Esophagus muscularis mucosa (tissue), 4 donors: ENCODE data around the gene FMN2. TPM values are rescaled to one million over a fixed set of nuclear protein-coding genes. Genes with fewer than 3 reads are reported as not detected.

Experiments
- DNase-seq: peaks from one replicate; pipeline ENCODE4 v3.0.0-alpha.2; 2017; ENCODE audit errors: extremely low spot score
- H3K27ac ChIP-seq, 4 donors: fragments of 200-600 bp; sonication (generic); replicated peaks in 1 of 4; 1 replicate in 3 of 4; 2 replicates in 1 of 4; pipeline ENCODE4 v1.5.1; 2016 to 2019; ENCODE audit warnings: mild to moderate bottlenecking in 1 of 4
- H3K27me3 ChIP-seq, 4 donors: fragments of 200-600 bp; sonication (generic); one replicate each; pipeline versions ENCODE4 v1.5.1 to v1.6.0; 2016 to 2019
- H3K36me3 ChIP-seq, 4 donors: fragments of 200-600 bp; sonication (generic); one replicate each; pipeline ENCODE4 v1.5.1; 2016 to 2019
- H3K4me1 ChIP-seq, 4 donors: fragments of 200-600 bp; sonication (generic); one replicate each; pipeline ENCODE4 v1.5.1; 2016 to 2019
- H3K4me3 ChIP-seq, 4 donors: fragments of 200-600 bp; sonication (generic); 1 replicate in 2 of 4; 2 replicates in 2 of 4; pipeline ENCODE4 v1.5.1; 2016 to 2019; ENCODE audit warnings: mild to moderate bottlenecking in 4 of 4, moderate library complexity in 1 of 4
- H3K9me3 ChIP-seq, 4 donors: fragments of 200-600 bp; sonication (generic); 1 replicate in 3 of 4; 2 replicates in 1 of 4; pipeline ENCODE4 v1.5.1; 2016 to 2019
- CTCF ChIP-seq, 3 experiments: fragments of 200-600 bp in 2 of 3; fragments of 450-650 bp in 1 of 3; sonication (generic) in 2 of 3; IDR thresholded peaks; one replicate each; pipeline ENCODE4 v1.5.1; 2017 to 2019; ENCODE audit warnings: antibody characterized with exemption in 3 of 3, mild to moderate bottlenecking in 2 of 3, moderate library complexity in 1 of 3
- EP300 ChIP-seq: sonication (generic); formaldehyde crosslinking; IDR thresholded peaks from one replicate; pipeline ENCODE4 v1.6.1; 2017; ENCODE audit warnings: antibody characterized with exemption
- POLR2A ChIP-seq: fragments of 450-650 bp; IDR thresholded peaks from one replicate; pipeline ENCODE4 v1.6.1; 2017; ENCODE audit warnings: antibody characterized with exemption, moderate library complexity, mild to moderate bottlenecking, low read depth
- POLR2AphosphoS5 ChIP-seq, 2 donors: sonication (generic); formaldehyde crosslinking; IDR thresholded peaks; one replicate each; pipeline ENCODE4 v1.6.1; 2017; ENCODE audit warnings: antibody characterized with exemption in 2 of 2
- WGBS: methylation state at CpG from one replicate; pipeline ENCODE4 v1.1.5; 2018; 5-methylcytosine and 5-hydroxymethylcytosine counted together
- intact Hi-C: fragments of 100-400 bp; cut with DNase I; formaldehyde crosslinking; loops from one replicate; pipeline ENCODE4 v1.15.1; 2023
- total RNA-seq, 4 donors: library from RNA; depleted of rRNA; stranded (reverse); fragments of >200 nt; gene quantifications; one replicate each; pipeline versions ENCODE4 v1.1.0 to v1.2.1, GENCODE V29; 2016

FMN2 gene
- total RNA-seq, 4 donors from 2014 or later, result 0.32 to 2.5 (median 1.4) TPM

GRCh38 chr1:240497908-240498307, 406.2 kb downstream of the FMN2 start:
- no peak for DNase-seq
- no peak overlapping the region for H3K4me3 ChIP-seq
- no peaks in the 10 kb centered on the region for H3K36me3 ChIP-seq
- intact Hi-C loops, result no loop called here
- no peak overlapping the region for H3K27ac ChIP-seq
- WGBS, result 90% methylated on average over 4 of the region's 4 CpGs
- TF ChIP-seq EP300, result no peak
- TF ChIP-seq CTCF (IDR thresholded peaks at IDR 0.05), result no peak
- no peak for TF ChIP-seq POLR2AphosphoS5 (IDR thresholded peaks at IDR 0.05)
- no peak for TF ChIP-seq POLR2A
- no peaks in the 10 kb centered on the region for H3K4me1 ChIP-seq
- H3K9me3 ChIP-seq, result no peaks in the 10 kb centered on the region
- H3K27me3 ChIP-seq, result no peaks in the 10 kb centered on the region

GRCh38 chr1:240498335-240498734, 406.7 kb downstream of the FMN2 start:
- Histone ChIP-seq H3K9me3 (no peaks in the 10 kb centered on the region), H3K36me3 (no peaks in the 10 kb centered on the region), H3K27me3 (no peaks in the 10 kb centered on the region), H3K4me1 (no peaks in the 10 kb centered on the region), H3K4me3 (no peak overlapping the region), H3K27ac (no peak overlapping the region)
- no peak for DNase-seq
- TF ChIP-seq POLR2AphosphoS5 (IDR thresholded peaks at IDR 0.05) (no peak), EP300 (no peak), CTCF (IDR thresholded peaks at IDR 0.05) (no peak), POLR2A (no peak)
- 93% methylated on average over 8 of the region's 8 CpGs for WGBS
- intact Hi-C loops, result no loop called here

GRCh38 chr1:240499012-240499411, 407.3 kb downstream of the FMN2 start:
- Histone ChIP-seq H3K27ac (no peak overlapping the region), H3K4me1 (no peaks in the 10 kb centered on the region), H3K9me3 (no peaks in the 10 kb centered on the region), H3K4me3 (no peak overlapping the region), H3K27me3 (no peaks in the 10 kb centered on the region), H3K36me3 (no peaks in the 10 kb centered on the region)
- intact Hi-C loops, result no loop called here
- TF ChIP-seq POLR2AphosphoS5 (IDR thresholded peaks at IDR 0.05) (no peak), EP300 (no peak), POLR2A (no peak), CTCF (IDR thresholded peaks at IDR 0.05) (no peak)
- WGBS, result 77% methylated on average over 2 of the region's 2 CpGs
- DNase-seq, result no peak

- H3K27me3 ChIP-seq, result no peaks in the 10 kb centered on the region
- no peaks in the 10 kb centered on the region for H3K9me3 ChIP-seq
- H3K4me1 ChIP-seq, result no peaks in the 10 kb centered on the region
- H3K4me3 ChIP-seq, result no peak overlapping the region
- no peak overlapping the region for H3K27ac ChIP-seq
- no peak for DNase-seq
- 85% methylated on average over 4 of the region's 4 CpGs for WGBS
- H3K36me3 ChIP-seq, result no peaks in the 10 kb centered on the region
- intact Hi-C loops, result no loop called here
- TF ChIP-seq POLR2A (no peak), POLR2AphosphoS5 (IDR thresholded peaks at IDR 0.05) (no peak), EP300 (no peak), CTCF (IDR thresholded peaks at IDR 0.05) (no peak)
Measured at GRCh38 chr1:240500647-240501046, 409.0 kb downstream of the FMN2 start.

- 52% methylated on average over 2 of the region's 2 CpGs for WGBS
- Histone ChIP-seq H3K4me3 (no peak overlapping the region), H3K27ac (no peak overlapping the region), H3K9me3 (no peaks in the 10 kb centered on the region), H3K36me3 (no peaks in the 10 kb centered on the region), H3K27me3 (no peaks in the 10 kb centered on the region), H3K4me1 (no peaks in the 10 kb centered on the region)
- DNase-seq, result no peak
- TF ChIP-seq CTCF (IDR thresholded peaks at IDR 0.05), result no peak
- intact Hi-C loops, result no loop called here
Measured at GRCh38 chr1:240501115-240501514, 409.4 kb downstream of the FMN2 start.
